Adipose tissue (tissue), 3 donors: Measurements from ENCODE around the gene MBTPS2. TPM values are rescaled to one million over a fixed set of nuclear protein-coding genes. Genes with fewer than 3 reads are reported as not detected.

Source experiments
- H3K27ac ChIP-seq: one replicate; pipeline ENCODE4 v1.5.1; 2013; ENCODE audit warnings: low read depth, low read length
- WGBS, 3 donors: extraction: QIAGEN DNeasy Blood & Tissue Kit; methylation state at CpG; one replicate each; pipeline ENCODE4 v1.1.7; 2013; 5-methylcytosine and 5-hydroxymethylcytosine counted together
- polyA plus RNA-seq, 3 donors: library from polyadenylated mRNA; stranded (reverse); fragments of 200-250 nt; gene quantifications; one replicate each; pipeline ENCODE4 v1.2.3, GENCODE V29; 2013
- donor health status: healthy with polysubstance abuse.
- donor health status: Bipolar disorder and iron deficiency.
- donor health status: healthy.

Gene MBTPS2
- polyA plus RNA-seq, 3 donors = 4.2 to 7.2 (median 4.7) TPM

DNA sequence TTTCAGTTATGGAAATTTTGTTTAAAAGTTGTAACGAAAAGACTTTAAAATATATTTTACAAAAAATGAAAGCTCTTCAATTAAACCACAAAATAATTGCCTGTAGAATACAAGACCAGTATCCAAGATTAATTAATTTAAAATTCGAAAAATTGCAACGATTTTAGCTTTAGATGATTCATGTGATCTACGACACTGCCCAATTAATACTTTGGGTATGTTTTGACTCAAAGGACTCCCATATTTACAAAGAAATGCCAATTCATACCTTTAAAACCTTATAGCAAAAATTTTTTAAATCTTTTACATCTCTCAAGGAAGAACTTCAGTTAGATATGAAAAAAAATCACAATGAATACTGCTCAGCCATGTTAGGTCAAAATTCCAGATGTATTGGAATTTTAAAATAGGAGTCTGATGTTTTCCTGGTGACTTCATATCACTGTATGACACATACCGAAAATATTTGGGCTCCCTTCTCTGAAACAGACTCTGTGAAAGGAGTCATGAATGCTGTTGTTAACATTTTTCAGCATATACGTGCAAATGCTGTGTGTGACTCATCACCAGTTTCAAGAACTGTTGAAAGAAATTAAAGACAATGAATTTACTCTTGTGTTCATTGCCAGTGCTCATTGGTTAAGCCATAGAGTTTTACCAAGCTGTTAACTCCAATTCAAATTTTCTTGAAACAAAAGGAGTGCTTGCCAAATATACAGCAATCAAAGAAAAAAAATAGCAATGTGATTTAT is 87.3 kb downstream of the MBTPS2 start:
- H3K27ac ChIP-seq = no peak overlapping the region

GRCh38 chrX:21929209-21929608 is 89.8 kb downstream of the MBTPS2 start:
- 67 to 92% (median 81%) methylated on average over 4 of the region's 4 CpGs for WGBS, 3 donors
- no peak overlapping the region for H3K27ac ChIP-seq

More for the DNA sequence above, 87.3 kb downstream of the MBTPS2 start:
- 38 to 55% (median 46%) methylated on average over 6 of the region's 6 CpGs for WGBS, 3 donors

DNA sequence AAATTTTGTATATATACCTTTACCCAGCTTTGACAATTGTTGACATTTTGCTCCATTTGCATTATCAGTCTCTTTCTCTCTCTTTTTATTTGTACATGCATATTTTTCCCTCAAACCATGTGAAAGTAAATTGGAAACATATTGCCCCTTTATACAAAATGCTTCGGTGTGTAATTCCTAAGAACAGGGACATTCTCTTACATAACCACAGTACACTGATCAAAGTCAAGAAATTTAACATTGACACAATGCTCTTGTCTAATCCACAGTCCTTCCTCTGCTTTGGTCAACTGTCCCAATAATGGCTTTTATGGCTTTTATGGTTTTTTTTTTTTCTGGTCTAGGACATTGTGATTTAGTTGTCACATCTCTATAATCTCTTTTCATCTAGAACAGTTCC is 91.6 kb downstream of the MBTPS2 start:
- 78 to 98% (median 94%) methylated on average over 1 of the region's 1 CpG for WGBS, 3 donors
- H3K27ac ChIP-seq = no peak overlapping the region

- WGBS, 3 donors = 67 to 74% (median 74%) methylated on average over 11 of the region's 11 CpGs
- H3K27ac ChIP-seq = no peak overlapping the region
These were observed 93.0 kb downstream of the MBTPS2 start for GRCh38 chrX:21932292-21933002.

GRCh38 chrX:21933077-21933476 is 93.7 kb downstream of the MBTPS2 start:
- WGBS, 3 donors = 66 to 84% (median 80%) methylated on average over 7 of the region's 7 CpGs
- no peak overlapping the region for H3K27ac ChIP-seq

GRCh38 chrX:21934414-21934813 is 95.0 kb downstream of the MBTPS2 start:
- no peak overlapping the region for H3K27ac ChIP-seq
- 75 to 94% (median 90%) methylated on average over 3 of the region's 3 CpGs for WGBS, 3 donors

Other genes with a start within 250 kb of the MBTPS2 start
- gene KLHL34, start 181.3 kb upstream of the MBTPS2 start, polyA plus RNA-seq = under 1 TPM in 2 of 3 donors, not detected in 1; 0.02 to 0.11 TPM
- under 1 TPM in 2 of 3 donors, not detected in 1; 0.30 to 0.45 TPM for gene SMPX, start 81.5 kb upstream of the MBTPS2 start, polyA plus RNA-seq
- 1 to 10 TPM in 2 of 3 donors, under 1 TPM in 1; 0.47 to 1.3 (median 1.1) TPM for gene YY2, start 16.4 kb downstream of the MBTPS2 start, polyA plus RNA-seq
- gene SMS, start 101.1 kb downstream of the MBTPS2 start, polyA plus RNA-seq = 10 to 100 TPM; 16.9 to 61.0 (median 29.6) TPM
- under 1 TPM in 2 of 3 donors, not detected in 1; 0.01 to 0.03 TPM for gene PHEX, start 192.7 kb downstream of the MBTPS2 start, polyA plus RNA-seq